Measurements from ENCODE around the gene AOC3. TPM values are rescaled to one million over a fixed set of nuclear protein-coding genes. Genes with fewer than 3 reads are reported as not detected.
"Not testable (repeated sequence)": the region's sequence is repeated elsewhere in the genome, so short reads cannot be mapped to it uniquely, and the experiment has no call there.

Gene AOC3
- polyA plus RNA-seq, 1 donor (not counting 4 experiments of a cell fraction or from before 2014, with no cell fraction given): 0.22 TPM

DNA sequence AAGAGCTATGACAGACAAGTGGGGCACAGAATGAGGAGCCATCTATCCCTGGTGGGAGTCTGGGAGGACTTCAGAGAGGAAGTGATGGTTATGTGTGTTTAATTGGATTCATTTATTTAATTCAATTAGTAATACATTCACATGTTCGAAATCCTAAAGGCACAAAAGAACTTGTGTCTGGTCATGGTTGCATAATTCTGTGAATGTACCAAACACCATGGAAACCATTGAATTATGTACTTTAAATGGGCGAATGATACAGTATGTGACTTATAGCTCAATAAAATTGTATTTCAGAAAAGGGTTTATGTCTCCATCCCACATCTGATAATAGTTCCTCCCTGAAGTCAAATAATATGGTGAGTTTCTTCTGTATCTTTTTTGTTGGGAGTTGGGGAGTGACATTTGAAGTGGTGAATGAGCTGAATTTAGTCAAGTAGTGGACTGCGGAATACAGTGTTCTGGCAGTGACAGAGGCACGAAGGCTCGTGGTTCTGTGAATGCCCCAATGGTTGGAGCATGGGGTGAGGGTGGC, 29.8 kb downstream of the AOC3 start:
- Histone ChIP-seq H3K9me3 (ENCODE audit: control insufficient read depth, low read depth, low read length) (no peaks in the 10 kb centered on the region), H3K79me2 (ENCODE audit: control insufficient read depth, insufficient read depth, low read length) (no peaks in the 10 kb centered on the region), H3K9me1 (ENCODE audit: control insufficient read depth, extremely low read depth, insufficient read depth, low read length) (no peaks in the 10 kb centered on the region), H3K27ac (ENCODE audit: control insufficient read depth, insufficient read depth, low read length) (no peak overlapping the region), H2AFZ (ENCODE audit: control insufficient read depth, low read length) (no peak overlapping the region), H3K4me1 (ENCODE audit: control insufficient read depth, extremely low read depth, insufficient read depth, low read length) (no peaks in the 10 kb centered on the region), H3K4me3 (ENCODE audit: control insufficient read depth in 2 of 3, extremely low read depth in 1 of 3, insufficient read depth in 2 of 3, low read depth in 1 of 3, low read length in 3 of 3) (no peak overlapping the region), H3K4me2 (ENCODE audit: control insufficient read depth, extremely low read depth, insufficient read depth, low read depth, low read length) (no peak overlapping the region), H3K9ac (ENCODE audit: control insufficient read depth, extremely low read depth, insufficient read depth, low read length) (no peak overlapping the region), H4K20me1 (ENCODE audit: control insufficient read depth, extremely low read depth, insufficient read depth, low read length) (no peaks in the 10 kb centered on the region), H3K27me3 (ENCODE audit: control insufficient read depth, extremely low read depth, insufficient read depth, low read length) (peaks cover 25% of the 10 kb centered on the region), H3K36me3 (ENCODE audit: control insufficient read depth in 2 of 2, extremely low read depth in 1 of 2, insufficient read depth in 2 of 2, low read length in 2 of 2) (no peaks in the 10 kb centered on the region)
- TF ChIP-seq EZH2 (IDR thresholded peaks at IDR 0.05; ENCODE audit: low read length): no peak
- TF ChIP-seq, protein P1, sequence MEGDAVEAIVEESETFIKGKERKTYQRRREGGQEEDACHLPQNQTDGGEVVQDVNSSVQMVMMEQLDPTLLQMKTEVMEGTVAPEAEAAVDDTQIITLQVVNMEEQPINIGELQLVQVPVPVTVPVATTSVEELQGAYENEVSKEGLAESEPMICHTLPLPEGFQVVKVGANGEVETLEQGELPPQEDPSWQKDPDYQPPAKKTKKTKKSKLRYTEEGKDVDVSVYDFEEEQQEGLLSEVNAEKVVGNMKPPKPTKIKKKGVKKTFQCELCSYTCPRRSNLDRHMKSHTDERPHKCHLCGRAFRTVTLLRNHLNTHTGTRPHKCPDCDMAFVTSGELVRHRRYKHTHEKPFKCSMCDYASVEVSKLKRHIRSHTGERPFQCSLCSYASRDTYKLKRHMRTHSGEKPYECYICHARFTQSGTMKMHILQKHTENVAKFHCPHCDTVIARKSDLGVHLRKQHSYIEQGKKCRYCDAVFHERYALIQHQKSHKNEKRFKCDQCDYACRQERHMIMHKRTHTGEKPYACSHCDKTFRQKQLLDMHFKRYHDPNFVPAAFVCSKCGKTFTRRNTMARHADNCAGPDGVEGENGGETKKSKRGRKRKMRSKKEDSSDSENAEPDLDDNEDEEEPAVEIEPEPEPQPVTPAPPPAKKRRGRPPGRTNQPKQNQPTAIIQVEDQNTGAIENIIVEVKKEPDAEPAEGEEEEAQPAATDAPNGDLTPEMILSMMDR (optimal IDR thresholded peaks at IDR 0.05 in 1 of 3, IDR thresholded peaks at IDR 0.05 in 1 of 3, conservative IDR thresholded peaks at IDR 0.05 in 1 of 3; ENCODE audit: extremely low read depth in 1 of 3, insufficient read depth in 2 of 3, low read length in 3 of 3): no peak
- DNase-seq (ENCODE audit: low read depth, low spot score) (no peak), FAIRE-seq (no peak)
- dilution Hi-C loops (cut with MboI; ENCODE audit: extremely low pct_ligation_motif_present, low sequenced_read_pairs): no loop called here

DNA sequence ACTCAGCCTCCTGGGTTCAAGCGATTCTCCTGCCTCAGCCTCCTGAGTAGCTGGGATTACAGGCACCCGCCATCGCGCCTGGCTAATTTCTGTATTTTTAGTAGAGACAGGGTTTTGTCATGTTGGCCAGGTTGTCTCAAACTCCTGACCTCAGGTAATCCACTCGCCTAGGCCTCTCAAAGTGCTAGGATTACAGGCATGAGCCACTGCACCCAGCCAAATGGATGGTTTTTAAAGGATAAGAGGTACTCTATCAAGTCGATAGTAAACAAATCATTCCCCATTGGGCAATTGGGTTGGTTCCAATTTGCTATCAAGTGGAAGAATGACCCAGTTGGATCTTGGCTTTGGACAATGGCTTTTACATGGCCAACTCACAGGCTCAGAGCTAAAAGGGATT, 30.7 kb downstream of the AOC3 start:
- dilution Hi-C loops (cut with MboI; ENCODE audit: extremely low pct_ligation_motif_present, low sequenced_read_pairs); H3K79me2 ChIP-seq (ENCODE audit: control insufficient read depth, insufficient read depth, low read length); H3K36me3 ChIP-seq (ENCODE audit: control insufficient read depth in 2 of 2, extremely low read depth in 1 of 2, insufficient read depth in 2 of 2, low read length in 2 of 2); H3K27ac ChIP-seq (ENCODE audit: control insufficient read depth, insufficient read depth, low read length); H3K9me1 ChIP-seq (ENCODE audit: control insufficient read depth, extremely low read depth, insufficient read depth, low read length); H4K20me1 ChIP-seq (ENCODE audit: control insufficient read depth, extremely low read depth, insufficient read depth, low read length); H3K4me2 ChIP-seq (ENCODE audit: control insufficient read depth, extremely low read depth, insufficient read depth, low read depth, low read length); H3K9ac ChIP-seq (ENCODE audit: control insufficient read depth, extremely low read depth, insufficient read depth, low read length); H3K9me3 ChIP-seq (ENCODE audit: control insufficient read depth, low read depth, low read length); DNase-seq (ENCODE audit: low read depth, low spot score); FAIRE-seq; H3K4me1 ChIP-seq (ENCODE audit: control insufficient read depth, extremely low read depth, insufficient read depth, low read length); H3K4me3 ChIP-seq (ENCODE audit: control insufficient read depth in 2 of 3, extremely low read depth in 1 of 3, insufficient read depth in 2 of 3, low read depth in 1 of 3, low read length in 3 of 3); H2AFZ ChIP-seq (ENCODE audit: control insufficient read depth, low read length): not testable (repeated sequence)
- H3K27me3 ChIP-seq (ENCODE audit: control insufficient read depth, extremely low read depth, insufficient read depth, low read length): peaks cover 25% of the 10 kb centered on the region

DNA sequence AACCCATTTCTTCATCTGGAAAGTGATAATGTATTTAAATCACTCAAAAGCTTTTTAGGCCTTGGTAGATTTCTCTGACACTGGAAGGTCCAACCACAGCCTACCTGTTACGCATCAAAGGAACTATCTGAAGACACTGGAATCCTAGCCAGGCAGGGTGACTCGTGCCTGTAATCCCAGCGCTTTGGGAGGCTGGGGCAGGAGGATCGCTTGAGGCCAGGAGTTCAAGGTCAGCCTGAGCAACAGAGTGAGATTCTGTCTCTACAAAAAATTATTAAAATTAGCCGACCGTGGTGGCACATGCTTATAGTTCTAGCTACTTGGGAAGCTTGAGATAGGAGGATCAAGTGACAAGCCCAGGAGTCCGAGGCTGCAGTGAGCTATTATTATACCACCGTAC, 31.2 kb downstream of the AOC3 start:
- Histone ChIP-seq H3K9me1 (ENCODE audit: control insufficient read depth, extremely low read depth, insufficient read depth, low read length) (no peaks in the 10 kb centered on the region), H3K36me3 (ENCODE audit: control insufficient read depth in 2 of 2, extremely low read depth in 1 of 2, insufficient read depth in 2 of 2, low read length in 2 of 2) (no peaks in the 10 kb centered on the region), H4K20me1 (ENCODE audit: control insufficient read depth, extremely low read depth, insufficient read depth, low read length) (no peaks in the 10 kb centered on the region), H3K27ac (ENCODE audit: control insufficient read depth, insufficient read depth, low read length) (no peak overlapping the region), H3K27me3 (ENCODE audit: control insufficient read depth, extremely low read depth, insufficient read depth, low read length) (peaks cover 22% of the 10 kb centered on the region), H2AFZ (ENCODE audit: control insufficient read depth, low read length) (no peak overlapping the region), H3K9me3 (ENCODE audit: control insufficient read depth, low read depth, low read length) (no peaks in the 10 kb centered on the region), H3K79me2 (ENCODE audit: control insufficient read depth, insufficient read depth, low read length) (no peaks in the 10 kb centered on the region), H3K4me1 (ENCODE audit: control insufficient read depth, extremely low read depth, insufficient read depth, low read length) (no peaks in the 10 kb centered on the region), H3K4me2 (ENCODE audit: control insufficient read depth, extremely low read depth, insufficient read depth, low read depth, low read length) (no peak overlapping the region), H3K4me3 (ENCODE audit: control insufficient read depth in 2 of 3, extremely low read depth in 1 of 3, insufficient read depth in 2 of 3, low read depth in 1 of 3, low read length in 3 of 3) (no peak overlapping the region), H3K9ac (ENCODE audit: control insufficient read depth, extremely low read depth, insufficient read depth, low read length) (no peak overlapping the region)
- TF ChIP-seq EZH2 (IDR thresholded peaks at IDR 0.05; ENCODE audit: low read length): no peak
- TF ChIP-seq, protein P1 (optimal IDR thresholded peaks at IDR 0.05 in 1 of 3, IDR thresholded peaks at IDR 0.05 in 1 of 3, conservative IDR thresholded peaks at IDR 0.05 in 1 of 3; ENCODE audit: extremely low read depth in 1 of 3, insufficient read depth in 2 of 3, low read length in 3 of 3): no peak
- dilution Hi-C loops (cut with MboI; ENCODE audit: extremely low pct_ligation_motif_present, low sequenced_read_pairs): no loop called here
- FAIRE-seq: no peak
- DNase-seq (ENCODE audit: low read depth, low spot score): no peak

All from keratinocyte (primary cell).